NCI-H345 (cell line): ENCODE data around the gene SUPV3L1.

Source experiments
- DNase-seq: peaks from one replicate; lab custom pipeline; 2025; lab: John Stamatoyannopoulos, UW

Gene SUPV3L1

GRCh38 chr10:69202332-69202731 lies 22.3 kb downstream of the SUPV3L1 start:
- DNase-seq: no peak

DNA sequence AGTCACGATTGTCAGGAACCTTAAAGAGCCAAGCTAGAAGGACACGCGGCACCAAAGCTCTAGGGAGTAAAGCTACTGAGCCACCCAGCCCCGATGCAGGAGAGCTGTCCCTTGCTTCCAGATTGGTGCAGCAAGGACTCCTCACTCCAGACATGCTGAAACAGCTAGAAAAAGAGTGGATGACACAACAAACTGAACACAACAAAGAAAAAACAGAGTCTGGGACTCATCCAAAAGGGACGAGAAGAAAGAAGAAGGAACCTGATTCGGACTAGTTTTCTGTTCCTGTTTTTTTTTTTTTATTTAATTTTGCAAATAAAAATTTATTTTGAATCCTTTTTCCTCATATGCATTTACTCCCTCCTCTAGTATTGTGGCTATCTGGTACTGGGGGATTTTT lies 28.7 kb downstream of the SUPV3L1 start:
- no peak for DNase-seq

- DNase-seq: no peak
Observed at GRCh38 chr10:69209787-69210484, 29.9 kb downstream of the SUPV3L1 start.

DNA sequence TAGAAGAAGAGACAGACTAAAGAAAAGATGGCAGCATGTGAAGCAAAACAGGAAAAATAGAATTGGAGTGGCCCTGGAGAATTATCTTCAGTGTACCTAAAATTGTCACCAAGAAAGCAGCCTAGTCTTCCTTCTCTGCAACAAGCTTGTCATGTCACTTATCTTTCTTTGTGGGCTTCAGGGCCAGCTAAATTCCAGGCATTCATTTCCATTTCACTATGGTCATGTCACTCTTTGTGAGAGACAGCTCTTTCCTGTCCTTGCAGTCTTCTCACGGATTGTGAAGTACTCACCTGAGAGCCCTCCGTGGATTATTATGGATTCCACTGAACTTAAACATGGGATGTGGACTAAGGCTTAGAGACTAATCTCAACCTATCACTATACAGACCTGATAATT lies 31.1 kb downstream of the SUPV3L1 start:
- DNase-seq: no peak

GRCh38 chr10:69211524-69211923 lies 31.5 kb downstream of the SUPV3L1 start:
- DNase-seq: no peak

DNA sequence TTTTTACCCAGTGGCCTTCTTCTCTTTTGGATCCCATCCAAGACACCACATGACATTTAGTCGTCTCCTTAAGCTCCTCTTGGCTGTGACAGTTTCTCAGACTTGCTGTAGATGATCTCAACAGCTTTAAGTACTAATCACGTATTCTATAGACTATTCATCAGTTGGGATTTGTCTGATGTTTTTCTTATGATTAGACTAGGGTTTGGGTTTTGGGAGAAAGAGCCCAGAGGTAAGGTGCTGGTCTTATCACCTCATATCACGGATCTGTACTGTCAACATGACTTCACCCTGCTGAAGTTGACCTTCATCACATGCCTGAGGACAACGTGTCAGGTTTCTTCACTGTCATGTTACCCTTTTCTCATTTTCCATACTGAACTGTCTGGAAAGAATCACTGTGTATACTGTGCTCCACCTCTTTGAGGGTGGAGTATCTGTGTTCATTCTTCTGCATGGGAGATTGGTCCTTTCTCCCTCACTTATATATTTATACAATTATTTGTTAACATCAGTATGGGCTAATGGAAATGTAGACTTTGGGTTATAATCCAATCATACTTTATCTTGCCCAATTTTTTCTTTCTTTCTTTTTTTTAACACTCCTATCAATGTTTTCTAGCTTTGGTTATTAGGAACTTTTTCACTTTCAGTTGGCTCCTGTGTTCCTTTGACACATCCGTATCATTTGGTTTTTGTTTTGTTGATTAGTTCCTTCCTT lies 33.7 kb downstream of the SUPV3L1 start:
- no peak for DNase-seq

DNA sequence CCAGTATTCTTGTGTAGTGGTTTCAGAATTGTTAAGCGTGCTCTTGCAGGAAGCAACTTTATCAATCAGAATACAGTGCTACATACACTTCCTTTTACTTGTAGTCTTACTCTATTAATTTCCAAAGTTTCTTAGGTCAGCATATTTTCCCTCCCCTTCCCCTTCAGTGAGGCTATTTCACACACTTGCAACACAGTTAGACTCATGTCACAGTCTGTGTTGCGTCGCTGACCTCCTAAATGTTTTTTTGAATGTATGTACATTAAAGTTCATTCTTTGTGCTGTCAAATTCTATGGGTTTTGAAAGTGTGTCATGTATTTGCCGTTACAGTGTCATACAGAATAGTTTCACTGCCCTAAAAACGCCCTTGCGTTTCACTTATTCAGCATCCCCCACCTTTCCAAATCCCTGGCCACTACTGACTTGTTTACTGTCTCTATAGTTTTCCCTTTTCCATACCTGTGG lies 34.7 kb downstream of the SUPV3L1 start:
- DNase-seq: no peak

DNA sequence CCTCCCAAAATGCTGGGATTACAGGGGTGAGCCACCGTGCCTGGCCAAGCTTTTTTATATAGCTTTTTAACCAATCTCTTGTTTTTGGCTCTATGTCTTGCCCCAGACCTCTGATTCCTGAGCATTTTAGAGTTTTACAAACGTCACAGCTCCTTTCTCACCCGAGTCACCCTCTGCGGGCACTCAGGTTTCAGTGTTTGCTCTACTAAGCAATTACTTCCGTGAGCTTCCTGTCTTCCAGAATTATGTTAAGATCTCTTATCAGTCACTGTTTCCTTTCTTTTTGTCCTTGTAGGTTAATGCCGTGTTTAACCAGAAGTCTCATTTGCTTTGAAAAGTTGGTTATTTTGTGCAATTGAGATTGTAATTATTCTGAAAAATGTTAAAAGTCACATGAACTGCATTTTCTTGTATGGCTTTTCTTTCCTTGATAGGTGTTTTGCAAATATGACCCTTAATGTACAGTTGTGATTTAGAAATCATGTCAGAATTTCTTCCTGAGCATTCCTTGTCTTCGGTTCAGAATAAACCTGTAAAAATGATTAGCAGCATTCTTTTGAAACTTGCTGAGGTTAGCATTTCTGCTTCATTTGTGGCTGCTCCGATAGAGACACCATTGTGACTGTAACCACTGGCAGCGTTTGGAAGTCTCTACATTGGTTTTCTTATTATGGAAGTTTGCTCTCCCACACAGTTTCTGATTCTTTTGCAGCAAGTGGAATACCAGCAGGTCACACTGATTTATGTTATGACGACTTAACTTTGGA lies 35.6 kb downstream of the SUPV3L1 start:
- DNase-seq: no peak

DNA sequence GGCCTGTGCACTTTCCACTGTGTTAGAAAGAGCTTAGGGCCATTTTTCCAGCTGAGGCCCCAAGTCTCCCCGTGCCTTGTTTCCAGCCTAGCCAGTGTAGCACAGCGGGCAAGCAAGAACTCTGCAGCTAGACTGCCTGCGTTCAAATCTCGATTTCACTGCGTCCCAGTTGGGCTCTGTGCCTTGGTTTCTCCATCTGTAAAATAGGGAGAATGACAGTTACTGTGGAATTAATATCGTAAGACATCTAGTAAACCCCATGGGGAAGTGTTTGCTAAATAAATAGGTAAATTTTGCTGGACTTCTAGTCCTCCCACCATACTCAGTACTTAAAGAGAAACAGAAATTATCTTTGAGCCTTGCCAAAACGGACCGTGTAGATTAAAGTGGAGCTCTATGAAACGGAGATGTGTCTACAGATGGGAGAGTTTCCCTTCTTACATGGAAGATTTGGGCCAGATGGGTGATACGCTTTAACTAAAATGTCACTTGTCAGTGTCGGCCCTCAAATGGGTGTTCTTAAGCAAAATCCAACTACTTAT lies 36.6 kb downstream of the SUPV3L1 start:
- no peak for DNase-seq

DNA sequence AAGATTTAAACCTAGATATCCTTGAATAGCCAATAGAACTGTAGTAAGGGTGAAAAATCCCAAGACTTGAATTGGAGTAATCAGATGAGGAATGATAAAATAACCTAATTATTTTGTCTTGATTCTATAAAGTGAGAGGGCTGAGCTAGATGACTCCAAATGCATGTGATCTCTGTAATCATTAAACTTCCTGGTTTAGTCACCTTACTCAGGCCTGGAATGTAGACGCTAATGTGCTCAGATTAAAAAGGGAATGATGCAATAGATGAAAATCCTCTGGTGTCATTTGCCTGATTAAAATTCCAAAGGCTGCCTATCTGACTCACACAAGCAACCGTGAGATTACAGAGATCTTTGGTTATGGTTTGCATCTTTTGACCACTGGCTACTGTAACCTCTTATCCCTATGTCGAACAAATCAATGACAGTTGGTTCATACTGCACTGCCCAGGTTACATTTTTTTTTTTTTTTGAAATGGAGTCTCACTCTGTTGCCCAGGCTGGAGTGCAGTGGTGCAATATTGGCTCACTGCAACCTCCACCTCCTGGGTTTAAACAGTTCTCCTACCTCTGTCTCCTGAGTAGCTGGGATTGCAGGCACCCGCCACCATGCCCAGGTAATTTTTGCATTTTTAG lies 37.2 kb downstream of the SUPV3L1 start:
- no peak for DNase-seq

DNA sequence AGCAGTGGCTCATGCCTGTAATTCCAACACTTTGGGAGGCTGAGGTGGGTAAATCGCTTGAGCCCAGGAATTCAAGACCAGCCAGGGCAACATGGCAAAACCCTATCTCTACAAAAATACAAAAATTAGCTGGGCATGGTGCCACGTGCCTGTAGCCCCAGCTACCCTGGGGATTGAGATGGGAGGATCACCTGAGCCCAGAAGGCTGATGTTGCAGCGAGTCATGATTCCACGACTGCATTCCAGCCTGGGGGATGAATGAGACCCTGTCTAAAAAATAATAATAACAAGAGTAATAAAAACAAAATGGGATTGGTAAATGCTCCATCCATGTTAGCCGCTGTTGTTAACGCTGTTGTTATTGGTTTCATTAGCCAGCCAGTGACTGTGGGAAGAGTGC lies 38.8 kb downstream of the SUPV3L1 start:
- DNase-seq: no peak

DNA sequence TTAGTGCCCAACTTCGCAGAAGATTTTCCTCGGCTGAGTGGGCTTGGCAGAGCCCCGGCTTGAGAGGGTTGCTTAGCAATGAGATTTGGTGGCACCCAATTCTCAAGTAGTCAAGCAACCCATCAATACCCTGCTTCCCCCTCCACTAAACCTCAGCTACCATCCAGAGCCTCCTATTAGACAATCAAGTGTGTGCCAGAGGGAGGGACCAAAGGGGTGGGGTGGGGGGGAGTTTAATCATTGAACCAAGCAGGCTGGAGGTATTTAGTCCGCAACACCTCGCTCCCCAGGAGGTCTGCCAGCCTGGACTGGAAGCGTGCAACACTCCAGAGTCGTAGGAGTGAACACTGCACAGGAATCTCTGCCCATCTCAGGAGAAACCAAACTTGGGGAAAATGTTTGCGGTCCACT lies 40.0 kb downstream of the SUPV3L1 start, which contains the start of gene HKDC1:
TSS of gene HKDC1 (plus strand) at position 292 of the 411 bp plus-strand sequence. CDS start at position 396, 104 bp downstream.
- DNase-seq: no peak

- DNase-seq: no peak
Observed at GRCh38 chr10:69220507-69220906, 40.5 kb downstream of the SUPV3L1 start.

- no peak for DNase-seq
Observed at GRCh38 chr10:69222157-69223027, 42.4 kb downstream of the SUPV3L1 start.

GRCh38 chr10:69223028-69223342 lies 43.0 kb downstream of the SUPV3L1 start:
- DNase-seq: no peak

DNA sequence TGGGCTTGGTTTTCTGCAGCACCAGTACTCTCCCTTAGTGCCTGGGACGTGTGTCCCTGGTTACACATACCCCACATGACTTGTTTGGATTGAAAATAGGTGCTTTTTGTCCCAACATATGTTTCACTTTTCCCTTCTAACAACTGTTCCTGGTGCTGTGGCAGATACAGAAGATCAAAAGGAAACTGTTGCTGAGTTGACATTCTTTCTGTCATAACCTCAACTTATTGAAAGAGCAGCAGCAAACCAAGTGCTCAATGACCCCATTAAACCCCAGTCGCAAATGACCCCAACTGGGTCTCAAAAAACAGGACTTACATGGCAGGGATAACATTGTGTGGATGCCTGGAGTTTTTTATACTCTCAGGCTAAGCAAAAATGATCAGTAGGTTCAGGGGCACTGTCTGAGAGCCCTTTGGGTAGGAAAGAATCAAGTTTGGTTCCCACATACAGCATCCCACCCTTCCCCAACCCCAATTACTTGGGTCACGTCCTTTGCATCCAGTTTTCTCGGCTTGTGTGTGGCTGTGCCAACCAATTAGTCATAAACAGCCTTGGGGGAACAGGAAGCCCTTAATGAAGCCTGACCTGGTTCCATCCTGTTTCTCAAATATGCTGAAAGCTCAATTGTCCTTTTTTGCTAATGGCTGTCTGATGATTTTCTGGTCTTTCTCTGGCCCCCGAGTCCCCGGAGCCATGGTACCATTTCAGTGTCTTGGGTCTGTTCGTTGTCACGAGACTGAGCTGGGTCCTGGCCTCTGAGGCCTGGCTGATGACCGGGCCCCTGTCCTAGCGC lies 45.0 kb downstream of the SUPV3L1 start:
- no peak for DNase-seq

- DNase-seq: no peak
Observed at GRCh38 chr10:69225681-69226080, 45.6 kb downstream of the SUPV3L1 start.

- no peak for DNase-seq
Observed at GRCh38 chr10:69226919-69227450, 47.0 kb downstream of the SUPV3L1 start.

- no peak for DNase-seq
Observed at GRCh38 chr10:69228151-69228550, 48.1 kb downstream of the SUPV3L1 start.

DNA sequence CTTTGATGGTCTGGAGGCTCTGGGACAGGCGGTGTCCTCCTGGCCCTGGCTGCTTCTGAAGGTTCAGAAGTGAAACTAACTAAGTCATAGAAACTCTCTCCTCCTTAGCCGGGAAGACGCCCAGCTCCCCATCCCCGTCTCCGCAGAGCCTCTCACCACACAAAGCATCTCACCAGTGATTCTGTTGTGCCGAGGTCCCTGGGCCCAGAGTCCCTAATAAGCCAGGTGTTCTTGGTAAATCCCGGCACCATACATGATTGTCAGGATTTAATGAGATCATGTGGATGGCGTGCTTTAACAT lies 49.5 kb downstream of the SUPV3L1 start:
- no peak for DNase-seq
